H9 (cell line): ENCODE results near the gene HS6ST1. TPM values are rescaled to one million over a fixed set of nuclear protein-coding genes. Genes with fewer than 3 reads are reported as not detected.

Experiments used
- DNase-seq: peaks from one replicate; pipeline ENCODE4 v3.0.0-alpha.2; 2017
- H2AFZ ChIP-seq: one replicate; pipeline ENCODE4 v1.6.1; 2013; ENCODE audit warnings: mild to moderate bottlenecking, low read length, control low read depth, moderate library complexity
- H2AK5ac ChIP-seq: 2 replicates; pipeline ENCODE4 v1.6.1; 2013; ENCODE audit warnings: low read length, control low read depth, mixed read lengths; ENCODE audit not compliant: insufficient read length
- H2BK120ac ChIP-seq: one replicate; pipeline ENCODE4 v1.6.1; 2013; ENCODE audit warnings: low read depth, mild to moderate bottlenecking, low read length, control low read depth, inconsistent platforms; ENCODE audit not compliant: poor library complexity, severe bottlenecking
- H2BK12ac ChIP-seq: 2 replicates; pipeline ENCODE4 v1.6.1; 2013; ENCODE audit warnings: low read length, control low read depth, mixed read lengths, low read depth; ENCODE audit not compliant: insufficient read length
- H2BK15ac ChIP-seq: 2 replicates; pipeline ENCODE4 v1.6.1; 2013; ENCODE audit warnings: low read depth, low read length, control low read depth
- H2BK20ac ChIP-seq: one replicate; pipeline ENCODE4 v1.6.1; 2013; ENCODE audit warnings: low read depth, mild to moderate bottlenecking, low read length, control low read depth, inconsistent platforms; ENCODE audit not compliant: poor library complexity, severe bottlenecking
- H2BK5ac ChIP-seq: 2 replicates; pipeline ENCODE4 v1.6.1; 2013; ENCODE audit warnings: low read length, control low read depth, mixed read lengths; ENCODE audit not compliant: insufficient read length
- H3K14ac ChIP-seq: 2 replicates; pipeline ENCODE4 v1.6.1; 2013; ENCODE audit warnings: low read length, control low read depth; ENCODE audit not compliant: insufficient read depth
- H3K18ac ChIP-seq: 2 replicates; pipeline ENCODE4 v1.6.1; 2013; ENCODE audit warnings: low read depth, mild to moderate bottlenecking, mixed read lengths, low read length, control low read depth; ENCODE audit not compliant: insufficient read length
- H3K23ac ChIP-seq: 2 replicates; pipeline ENCODE4 v1.6.1; 2013; ENCODE audit warnings: low read length, control low read depth, mixed read lengths, low read depth; ENCODE audit not compliant: insufficient read length
- H3K23me2 ChIP-seq: 2 replicates; pipeline ENCODE4 v1.6.1; 2013; ENCODE audit warnings: low read depth, mild to moderate bottlenecking, mixed read lengths, low read length, control low read depth; ENCODE audit not compliant: insufficient read length, poor library complexity, severe bottlenecking
- H3K27ac ChIP-seq: 2 replicates; pipeline ENCODE4 v1.5.1; 2013; ENCODE audit warnings: low read length, control low read depth, mixed read lengths, low read depth; ENCODE audit not compliant: insufficient read length
- H3K27me3 ChIP-seq: 2 replicates; pipeline ENCODE4 v1.6.1; 2013; ENCODE audit warnings: low read length, control low read depth, inconsistent platforms; ENCODE audit not compliant: insufficient read depth
- H3K4ac ChIP-seq: 2 replicates; pipeline ENCODE4 v1.6.1; 2013; ENCODE audit warnings: low read depth, mild to moderate bottlenecking, control low read depth, inconsistent platforms, low read length, moderate library complexity
- H3K4me1 ChIP-seq: 2 replicates; pipeline ENCODE4 v1.6.1; 2013; ENCODE audit warnings: low read length, control low read depth, inconsistent platforms; ENCODE audit not compliant: insufficient read depth
- H3K4me2 ChIP-seq: 2 replicates; pipeline ENCODE4 v1.6.1; 2013; ENCODE audit warnings: low read length, control low read depth, mixed read lengths; ENCODE audit not compliant: insufficient read length, insufficient read depth
- H3K56ac ChIP-seq: 2 replicates; pipeline ENCODE4 v1.6.1; 2013; ENCODE audit warnings: low read depth, mild to moderate bottlenecking, mixed read lengths, low read length, control low read depth; ENCODE audit not compliant: insufficient read length
- H3K79me1 ChIP-seq: 2 replicates; pipeline ENCODE4 v1.6.1; 2013; ENCODE audit warnings: low read depth, mild to moderate bottlenecking, moderate library complexity, low read length, control low read depth, inconsistent platforms; ENCODE audit not compliant: insufficient read depth, poor library complexity, severe bottlenecking
- H3K79me2 ChIP-seq: 2 replicates; pipeline ENCODE4 v1.6.1; 2013; ENCODE audit warnings: low read length, control low read depth, inconsistent platforms; ENCODE audit not compliant: insufficient read depth
- H3K9ac ChIP-seq: 2 replicates; pipeline ENCODE4 v1.6.1; 2013; ENCODE audit warnings: low read length, control low read depth, mixed read lengths; ENCODE audit not compliant: insufficient read length; ENCODE audit errors: extremely low read depth
- H3K9me3 ChIP-seq: one replicate; pipeline ENCODE4 v1.6.1; 2013; ENCODE audit warnings: low read depth, low read length, inconsistent platforms; ENCODE audit not compliant: control insufficient read depth
- H3T11ph ChIP-seq: one replicate; pipeline ENCODE4 v1.6.1; 2013; ENCODE audit warnings: mild to moderate bottlenecking, low read length, control low read depth, inconsistent platforms
- H4K20me1 ChIP-seq: one replicate; pipeline ENCODE4 v1.6.1; 2013; ENCODE audit not compliant: control insufficient read depth, insufficient read length, insufficient read depth
- H4K5ac ChIP-seq: 2 replicates; pipeline ENCODE4 v1.6.1; 2013; ENCODE audit warnings: low read depth, mild to moderate bottlenecking, mixed read lengths, low read length, control low read depth; ENCODE audit not compliant: insufficient read length
- H4K8ac ChIP-seq: replicated peaks from 2 replicates; pipeline ENCODE4 v1.6.1; 2013; ENCODE audit warnings: low read length, control low read depth, mixed read lengths, low read depth; ENCODE audit not compliant: insufficient read length
- H4K91ac ChIP-seq: 2 replicates; pipeline ENCODE4 v1.6.1; 2013; ENCODE audit warnings: low read depth, mild to moderate bottlenecking, moderate library complexity, mixed read lengths, low read length, control low read depth; ENCODE audit not compliant: insufficient read length
- H3K27ac Mint-ChIP-seq, 3 experiments: 2 replicates in 2 of 3; 3 replicates in 1 of 3; pipeline ENCODE4 v1.8.0; 2020 to 2021; ENCODE audit warnings: mixed read lengths in 3 of 3, mild to moderate bottlenecking in 1 of 3, moderate library complexity in 1 of 3
- H3K27me3 Mint-ChIP-seq: 2 replicates; pipeline ENCODE4 v1.8.0; 2021; ENCODE audit warnings: low read depth, mild to moderate bottlenecking, moderate library complexity, mixed read lengths
- H3K36me3 Mint-ChIP-seq, 3 experiments: 2 replicates in 2 of 3; 3 replicates in 1 of 3; pipeline ENCODE4 v1.8.0; 2020 to 2021; ENCODE audit warnings: low read depth in 3 of 3, mixed read lengths in 3 of 3; ENCODE audit not compliant: insufficient read depth in 1 of 3
- H3K4me1 Mint-ChIP-seq, 2 experiments: 2 replicates each; pipeline ENCODE4 v1.8.0; 2020; ENCODE audit warnings: mixed read lengths in 2 of 2
- H3K4me3 Mint-ChIP-seq, 2 experiments: 2 replicates in 1 of 2; 3 replicates in 1 of 2; pipeline ENCODE4 v1.8.0; 2020 to 2021; ENCODE audit warnings: mild to moderate bottlenecking in 2 of 2, mixed read lengths in 2 of 2, moderate library complexity in 1 of 2
- H3K9me3 Mint-ChIP-seq, 2 experiments: 2 replicates in 1 of 2; 3 replicates in 1 of 2; pipeline ENCODE4 v1.8.0; 2020; ENCODE audit warnings: mild to moderate bottlenecking in 2 of 2, mixed read lengths in 2 of 2, moderate library complexity in 1 of 2
- CTCF ChIP-seq: fragments of 200-600 bp; sonication (generic); conservative IDR thresholded peaks from 3 replicates; pipeline ENCODE4 v1.8.0; 2021; ENCODE audit warnings: antibody characterized with exemption, mild to moderate bottlenecking
- WGBS: extraction: QIAGEN DNeasy Blood & Tissue Kit; methylation state at CpG from one replicate; pipeline ENCODE4 v1.1.7; 2013; ENCODE audit warnings: missing lambda C conversion rate, low lambda C conversion rate, mixed read lengths; ENCODE audit not compliant: insufficient read length; ENCODE audit errors: extremely low coverage; 5-methylcytosine and 5-hydroxymethylcytosine counted together
- total RNA-seq: library from RNA; stranded (reverse); gene quantifications from 2 replicates; pipeline ENCODE4 v1.2.1, GENCODE V29; 2021

Gene HS6ST1
- total RNA-seq, 1 experiment from 2014 or later, result 60.2 TPM

GRCh38 chr2:128324008-128324896 is 5.6 kb upstream of the HS6ST1 start:
- no peaks in the 10 kb centered on the region for H3K79me2 ChIP-seq
- no peak overlapping the region for H3K18ac ChIP-seq
- H3K9me3 ChIP-seq, result no peaks in the 10 kb centered on the region
- TF ChIP-seq CTCF, result no peak
- no peak for DNase-seq
- Mint-ChIP-seq H3K4me3 (no peak overlapping the region), H3K36me3 (no peaks in the 10 kb centered on the region), H3K9me3 (no peaks in the 10 kb centered on the region; a peak in 1 of 5 replicates), H3K27ac (no peak overlapping the region), H3K4me1 (peaks cover 13 to 22% of the 10 kb centered on the region in 2 experiments), H3K27me3 (peaks cover 24% of the 10 kb centered on the region)
- H2BK120ac ChIP-seq, result no peak overlapping the region
- no peak overlapping the region for H2BK12ac ChIP-seq
- no peak overlapping the region for H2BK5ac ChIP-seq
- H4K5ac ChIP-seq, result no peak overlapping the region
- H3K4me2 ChIP-seq, result no peak overlapping the region
- H3K27me3 ChIP-seq, result no peaks in the 10 kb centered on the region; the same call in 1 of the 2 replicates
- H3K4me1 ChIP-seq, result no peaks in the 10 kb centered on the region
- no peak overlapping the region for H3K27ac ChIP-seq
- no peak overlapping the region for H3K56ac ChIP-seq
- WGBS, result no CpG with 5 or more reads among the region's 11 CpGs
- H2AK5ac ChIP-seq, result no peak overlapping the region
- H3K9ac ChIP-seq, result no peak overlapping the region
- H4K91ac ChIP-seq, result no peak overlapping the region
- no peak overlapping the region for H3K23ac ChIP-seq
- no peak overlapping the region for H2AFZ ChIP-seq
- H4K8ac ChIP-seq, result no peak overlapping the region
- H2BK15ac ChIP-seq, result no peak overlapping the region
- no peaks in the 10 kb centered on the region for H3K23me2 ChIP-seq
- no peak overlapping the region for H3T11ph ChIP-seq
- no peak overlapping the region for H3K14ac ChIP-seq
- no peaks in the 10 kb centered on the region for H3K79me1 ChIP-seq
- no peak overlapping the region for H2BK20ac ChIP-seq
- H4K20me1 ChIP-seq, result no peaks in the 10 kb centered on the region
- H3K4ac ChIP-seq, result no peak overlapping the region
